Caco-2 (cell line): ENCODE results near the gene CRNKL1. TPM values are rescaled to one million over a fixed set of nuclear protein-coding genes. Genes with fewer than 3 reads are reported as not detected.

Experiments used
- BruUV-seq: library from RNA; stranded (reverse); fragments of 400-500 nt; replicated peaks from 2 replicates; lab custom pipeline; 2021; lab: Mats Ljungman, UMichigan
- CTCF ChIA-PET: fragments of 300-600 bp; sonication (Branson Sonifier 250); formaldehyde crosslinking; loops from one replicate; lab custom pipeline; 2022; ENCODE audit warnings: antibody characterized with exemption; lab: Charles Lee
- POLR2A ChIA-PET: fragments of 300-600 bp; sonication (Branson Sonifier 250); formaldehyde crosslinking; loops from one replicate; lab custom pipeline; 2022; ENCODE audit warnings: antibody characterized with exemption; lab: Charles Lee
- DNase-seq, 2 experiments: peaks; one replicate each; pipeline versions ENCODE4 v3.0.0 to v3.0.0-alpha.2; 2020 to 2022
- H3K27me3 ChIP-seq: replicated peaks from 2 replicates; pipeline ENCODE4 v1.6.0; 2011; ENCODE audit warnings: low read length; ENCODE audit not compliant: control insufficient read depth, insufficient read depth
- H3K36me3 ChIP-seq: 2 replicates; pipeline ENCODE4 v1.5.1; 2011; ENCODE audit warnings: low read length; ENCODE audit not compliant: control insufficient read depth, insufficient read depth
- H3K4me1 ChIP-seq: fragments of 250-450 bp; sonication (Bioruptor Pico); 2 replicates; pipeline ENCODE4 v1.5.1; 2020; ENCODE audit warnings: mild to moderate bottlenecking
- H3K4me3 ChIP-seq: 2 replicates; pipeline ENCODE4 v1.5.1; 2011; ENCODE audit warnings: low read depth, mild to moderate bottlenecking, control low read depth, low read length
- H3K9me3 ChIP-seq: fragments of 250-450 bp; sonication (Bioruptor Pico); 2 replicates; pipeline ENCODE4 v1.5.1; 2020; ENCODE audit warnings: mild to moderate bottlenecking, moderate library complexity
- H3K27ac Mint-ChIP-seq: one replicate; pipeline ENCODE4 v1.8.0; 2022; ENCODE audit warnings: mixed read lengths; ENCODE audit not compliant: unreplicated experiment
- H3K27me3 Mint-ChIP-seq: one replicate; pipeline ENCODE4 v1.8.0; 2022; ENCODE audit warnings: mixed read lengths; ENCODE audit not compliant: insufficient read depth, unreplicated experiment
- H3K36me3 Mint-ChIP-seq: one replicate; pipeline ENCODE4 v1.8.0; 2022; ENCODE audit warnings: mild to moderate bottlenecking, mixed read lengths; ENCODE audit not compliant: insufficient read depth, unreplicated experiment
- H3K4me1 Mint-ChIP-seq: one replicate; pipeline ENCODE4 v1.8.0; 2022; ENCODE audit warnings: low read depth, mixed read lengths; ENCODE audit not compliant: unreplicated experiment
- H3K4me3 Mint-ChIP-seq: one replicate; pipeline ENCODE4 v1.8.0; 2022; ENCODE audit warnings: mild to moderate bottlenecking, moderate library complexity, mixed read lengths; ENCODE audit not compliant: unreplicated experiment
- H3K9me3 Mint-ChIP-seq: one replicate; pipeline ENCODE4 v1.8.0; 2022; ENCODE audit warnings: mixed read lengths; ENCODE audit not compliant: unreplicated experiment
- intact Hi-C: fragments of 100-400 bp; cut with micrococcal nuclease; formaldehyde crosslinking; loops from one replicate; pipeline ENCODE4 v1.10.0; 2022; ENCODE audit not compliant: unreplicated experiment
- total RNA-seq: library from RNA; stranded (reverse); gene quantifications from 2 replicates; pipeline ENCODE4 v1.2.3, GENCODE V29; 2022
- TF ChIP-seq, protein P1 (sequence below), 2 experiments: fragments of 200-600 bp in 1 of 2; IDR thresholded peaks; 1 replicate in 1 of 2; 2 replicates in 1 of 2; pipeline versions ENCODE4 v1.5.1 to v1.8.0; 2011 to 2022; ENCODE audit warnings: antibody characterized with exemption in 1 of 2, control low read depth in 1 of 2, inconsistent platforms in 1 of 2, low read depth in 1 of 2, low read length in 1 of 2, mild to moderate bottlenecking in 1 of 2, moderate library complexity in 1 of 2; ENCODE audit not compliant: insufficient read depth in 1 of 2, severe bottlenecking in 1 of 2, unreplicated experiment in 1 of 2

Gene CRNKL1
- total RNA-seq, 1 experiment from 2014 or later = 27.0 TPM

DNA sequence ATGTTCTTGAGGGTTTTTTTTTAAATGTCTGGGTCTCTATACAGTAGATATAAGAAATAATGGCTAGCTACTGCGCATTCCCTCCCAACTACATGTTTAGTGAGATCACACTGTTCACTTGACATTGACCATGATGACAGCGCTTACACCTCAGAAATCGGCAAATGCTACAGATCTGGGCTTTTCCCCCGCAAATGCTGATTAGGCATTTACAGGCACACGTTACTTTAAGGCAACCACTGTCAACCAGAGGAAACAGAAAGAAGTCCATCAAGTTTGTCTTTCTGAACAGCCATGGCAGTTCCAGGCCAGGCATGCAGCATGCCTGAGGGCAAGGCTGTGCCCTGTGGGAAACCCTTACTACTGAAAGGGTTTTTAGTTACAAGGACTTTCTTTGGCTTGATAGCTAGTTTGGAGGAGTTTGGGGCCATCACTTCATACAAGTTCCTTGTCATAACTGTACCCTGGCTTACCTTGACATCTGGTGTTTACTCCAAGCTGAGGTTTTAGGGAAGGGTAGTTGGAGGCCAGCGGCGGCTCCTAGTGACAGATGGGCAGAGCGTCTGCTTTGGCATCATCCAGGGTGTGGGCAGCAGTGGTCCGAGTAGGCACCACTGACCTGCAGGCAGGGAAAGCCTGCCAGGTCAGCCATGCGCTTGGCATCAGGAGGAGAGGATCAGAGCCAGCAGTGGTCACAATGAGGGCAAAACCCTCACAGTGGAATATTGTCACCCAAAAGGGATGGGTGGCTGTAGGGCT is 43.0 kb upstream of the CRNKL1 start:
- Histone ChIP-seq H3K27me3 (no peaks in the 10 kb centered on the region), H3K4me3 (no peak overlapping the region), H3K36me3 (no peaks in the 10 kb centered on the region), H3K9me3 (no peaks in the 10 kb centered on the region), H3K4me1 (no peaks in the 10 kb centered on the region)
- Mint-ChIP-seq H3K36me3 (no peaks in the 10 kb centered on the region), H3K27me3 (peaks cover 10% of the 10 kb centered on the region), H3K4me1 (no peaks in the 10 kb centered on the region), H3K9me3 (no peaks in the 10 kb centered on the region), H3K27ac (no peak overlapping the region), H3K4me3 (no peak overlapping the region)
- no peak for DNase-seq
- BruUV-seq = no TSS peak
- ChIA-PET CTCF (no interaction called here), POLR2A (no interaction called here)
- intact Hi-C loops = no loop called here
- TF ChIP-seq, protein P1, sequence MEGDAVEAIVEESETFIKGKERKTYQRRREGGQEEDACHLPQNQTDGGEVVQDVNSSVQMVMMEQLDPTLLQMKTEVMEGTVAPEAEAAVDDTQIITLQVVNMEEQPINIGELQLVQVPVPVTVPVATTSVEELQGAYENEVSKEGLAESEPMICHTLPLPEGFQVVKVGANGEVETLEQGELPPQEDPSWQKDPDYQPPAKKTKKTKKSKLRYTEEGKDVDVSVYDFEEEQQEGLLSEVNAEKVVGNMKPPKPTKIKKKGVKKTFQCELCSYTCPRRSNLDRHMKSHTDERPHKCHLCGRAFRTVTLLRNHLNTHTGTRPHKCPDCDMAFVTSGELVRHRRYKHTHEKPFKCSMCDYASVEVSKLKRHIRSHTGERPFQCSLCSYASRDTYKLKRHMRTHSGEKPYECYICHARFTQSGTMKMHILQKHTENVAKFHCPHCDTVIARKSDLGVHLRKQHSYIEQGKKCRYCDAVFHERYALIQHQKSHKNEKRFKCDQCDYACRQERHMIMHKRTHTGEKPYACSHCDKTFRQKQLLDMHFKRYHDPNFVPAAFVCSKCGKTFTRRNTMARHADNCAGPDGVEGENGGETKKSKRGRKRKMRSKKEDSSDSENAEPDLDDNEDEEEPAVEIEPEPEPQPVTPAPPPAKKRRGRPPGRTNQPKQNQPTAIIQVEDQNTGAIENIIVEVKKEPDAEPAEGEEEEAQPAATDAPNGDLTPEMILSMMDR (IDR thresholded peaks at IDR 0.05; ENCODE audit: insufficient read depth in 1 of 2, low read depth in 1 of 2, low read length in 1 of 2, severe bottlenecking in 1 of 2, unreplicated experiment in 1 of 2) = no peak

DNA sequence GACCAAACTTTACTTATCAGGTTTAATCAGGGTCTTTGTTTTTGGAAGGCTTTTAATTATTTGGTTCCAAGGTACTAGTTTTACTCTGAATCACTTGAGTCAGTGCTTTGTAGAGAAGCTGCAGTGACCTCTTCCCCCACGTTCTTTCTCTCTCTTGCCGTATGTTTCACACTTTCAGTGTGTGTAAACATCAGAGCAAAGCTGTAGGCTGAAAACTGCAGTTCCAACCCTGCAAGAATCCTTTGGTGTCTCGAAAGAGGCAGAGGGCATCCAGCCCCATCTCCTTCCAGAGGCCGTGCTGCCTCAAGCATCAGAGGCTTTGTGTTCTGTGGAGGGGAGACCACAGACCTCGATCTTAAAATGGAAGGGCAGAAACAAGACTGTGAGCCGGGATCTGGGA is 42.1 kb upstream of the CRNKL1 start:
- no peak overlapping the region for H3K4me3 Mint-ChIP-seq
- intact Hi-C loops = no loop called here
- H3K4me1 Mint-ChIP-seq = no peaks in the 10 kb centered on the region
- TF ChIP-seq, protein P1 (IDR thresholded peaks at IDR 0.05; ENCODE audit: insufficient read depth in 1 of 2, low read depth in 1 of 2, low read length in 1 of 2, severe bottlenecking in 1 of 2, unreplicated experiment in 1 of 2) = no peak
- Histone ChIP-seq H3K27me3 (no peaks in the 10 kb centered on the region), H3K9me3 (no peaks in the 10 kb centered on the region), H3K36me3 (no peaks in the 10 kb centered on the region), H3K4me3 (no peak overlapping the region), H3K4me1 (no peaks in the 10 kb centered on the region)
- ChIA-PET POLR2A (no interaction called here), CTCF (no interaction called here)
- H3K27me3 Mint-ChIP-seq = peaks cover 10% of the 10 kb centered on the region
- no peak for DNase-seq
- no peak overlapping the region for H3K27ac Mint-ChIP-seq
- no peaks in the 10 kb centered on the region for H3K9me3 Mint-ChIP-seq
- BruUV-seq = no TSS peak
- H3K36me3 Mint-ChIP-seq = no peaks in the 10 kb centered on the region

GRCh38 chr20:20092827-20093226 is 40.6 kb upstream of the CRNKL1 start:
- Histone ChIP-seq H3K9me3 (no peaks in the 10 kb centered on the region), H3K36me3 (no peaks in the 10 kb centered on the region), H3K4me3 (no peak overlapping the region), H3K4me1 (no peaks in the 10 kb centered on the region), H3K27me3 (no peaks in the 10 kb centered on the region)
- POLR2A ChIA-PET = no interaction called here
- Mint-ChIP-seq H3K4me3 (no peak overlapping the region), H3K4me1 (no peaks in the 10 kb centered on the region), H3K27me3 (peaks cover 12% of the 10 kb centered on the region), H3K9me3 (no peaks in the 10 kb centered on the region), H3K36me3 (no peaks in the 10 kb centered on the region), H3K27ac (no peak overlapping the region)
- TF ChIP-seq, protein P1 (IDR thresholded peaks at IDR 0.05; ENCODE audit: insufficient read depth in 1 of 2, low read depth in 1 of 2, low read length in 1 of 2, severe bottlenecking in 1 of 2, unreplicated experiment in 1 of 2) = no peak
- CTCF ChIA-PET = no interaction called here
- no peak for DNase-seq
- intact Hi-C loops = no loop called here
- BruUV-seq = no TSS peak
